Fibroblast of lung (primary cell): ENCODE results near the gene NOP9.

ENCODE experiments used
- CTCF ChIP-seq, 2 donors: IDR thresholded peaks in 1 of 2; conservative IDR thresholded peaks in 1 of 2; 1 replicate in 1 of 2; 2 replicates in 1 of 2; pipeline ENCODE4 v1.5.1; 2011 to 2012; ENCODE audit warnings: low read length in 2 of 2, control low read depth in 1 of 2, inconsistent platforms in 1 of 2, low read depth in 1 of 2, mild to moderate bottlenecking in 1 of 2
- EZH2 ChIP-seq: IDR thresholded peaks from 2 replicates; pipeline ENCODE4 v1.5.1; 2012; ENCODE audit warnings: low read length, control low read depth, mild to moderate bottlenecking; ENCODE audit errors: missing control alignments

DNA sequence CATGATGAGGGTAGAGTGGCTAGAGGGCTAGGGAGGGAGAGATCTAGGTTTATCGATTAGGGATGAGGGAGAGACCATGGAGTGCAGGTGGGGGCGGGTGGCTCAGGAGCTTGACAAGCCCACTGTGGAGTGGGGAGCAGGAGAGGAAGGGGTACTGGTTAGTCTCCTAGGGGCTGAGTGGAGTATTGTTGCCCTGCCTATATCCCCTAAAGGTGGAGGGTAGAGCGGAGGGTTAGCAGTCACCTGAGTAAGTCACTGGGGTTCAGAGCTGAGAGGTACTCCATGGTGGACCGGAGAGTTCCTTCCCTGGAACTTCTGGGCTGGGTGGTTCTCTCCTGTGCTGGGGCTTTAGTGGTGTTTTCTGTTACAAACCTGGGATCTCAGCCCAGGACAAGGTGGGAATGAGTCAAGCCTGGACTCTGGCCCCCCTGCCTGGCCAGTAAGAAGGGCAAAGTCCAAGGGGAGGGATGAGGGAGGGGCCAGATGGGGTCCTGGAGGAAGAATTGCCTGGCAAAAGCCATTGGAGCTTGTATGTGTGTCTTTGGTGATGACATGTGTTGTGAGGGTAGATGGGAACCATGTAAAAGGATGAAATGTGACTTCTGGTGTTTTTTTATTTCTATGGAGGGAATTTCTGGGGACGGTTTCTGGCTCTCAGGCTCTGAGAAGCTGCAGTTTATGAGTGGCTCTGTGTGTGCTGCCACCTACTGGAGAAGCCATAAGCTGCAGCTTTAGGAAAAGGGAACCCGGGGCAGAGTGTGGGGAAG is 8.1 kb downstream of the NOP9 start, which contains the start of gene CIDEB:
- peak; percentile 94 to 97 for TF ChIP-seq CTCF (conservative IDR thresholded peaks at IDR 0.05 in 1 of 2, IDR thresholded peaks at IDR 0.05 in 1 of 2; ENCODE audit: low read depth in 1 of 2, low read length in 2 of 2)
- TF ChIP-seq EZH2 = no peak
